Measurements from ENCODE around the gene RANBP1.

- TF ChIP-seq CTCF (IDR thresholded peaks at IDR 0.05) (no peak), EZH2 (IDR thresholded peaks at IDR 0.05; ENCODE audit: borderline replicate concordance, insufficient read depth, low read depth, low read length, poor library complexity, severe bottlenecking) (no peak)
Measured at GRCh38 chr22:20138417-20138738, 22.5 kb downstream of the RANBP1 start.
